ENCODE data around the gene ZMYM4. TPM values are rescaled to one million over a fixed set of nuclear protein-coding genes. Genes with fewer than 3 reads are reported as not detected.
A peak's percentile ranks its signal among the peaks of the same experiment; 100 is the strongest.
"Not testable (repeated sequence)": the region's sequence is repeated elsewhere in the genome, so short reads cannot be mapped to it uniquely, and the experiment has no call there.

The ZMYM4 gene
- total RNA-seq, 4 donors from 2014 or later: 19.7 to 84.9 (median 49.9) TPM

DNA sequence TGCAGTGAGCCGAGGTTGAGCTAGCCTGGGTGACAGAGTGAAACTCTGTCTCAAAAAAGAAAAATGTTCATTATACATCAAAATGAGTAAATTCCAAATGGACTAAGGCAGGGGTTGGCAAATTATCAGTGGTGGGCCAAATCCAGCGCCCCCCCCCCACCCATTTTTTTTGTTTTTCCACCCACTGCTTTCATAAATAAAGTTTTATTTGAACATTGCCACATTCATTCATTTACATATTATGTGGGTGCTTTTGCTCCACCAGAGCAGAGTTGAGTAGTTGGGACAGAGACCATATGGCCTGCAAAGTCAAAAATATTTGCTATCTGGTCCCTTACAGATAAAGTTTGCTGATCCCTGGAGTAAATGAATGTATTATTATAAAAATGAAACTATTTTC is 99.4 kb downstream of the ZMYM4 start:
- H3K27me3 ChIP-seq: no peaks in the 10 kb centered on the region
- no peak overlapping the region for H3K4me3 ChIP-seq
- H3K4me1 ChIP-seq: no peaks in the 10 kb centered on the region
- TF ChIP-seq, protein P1, sequence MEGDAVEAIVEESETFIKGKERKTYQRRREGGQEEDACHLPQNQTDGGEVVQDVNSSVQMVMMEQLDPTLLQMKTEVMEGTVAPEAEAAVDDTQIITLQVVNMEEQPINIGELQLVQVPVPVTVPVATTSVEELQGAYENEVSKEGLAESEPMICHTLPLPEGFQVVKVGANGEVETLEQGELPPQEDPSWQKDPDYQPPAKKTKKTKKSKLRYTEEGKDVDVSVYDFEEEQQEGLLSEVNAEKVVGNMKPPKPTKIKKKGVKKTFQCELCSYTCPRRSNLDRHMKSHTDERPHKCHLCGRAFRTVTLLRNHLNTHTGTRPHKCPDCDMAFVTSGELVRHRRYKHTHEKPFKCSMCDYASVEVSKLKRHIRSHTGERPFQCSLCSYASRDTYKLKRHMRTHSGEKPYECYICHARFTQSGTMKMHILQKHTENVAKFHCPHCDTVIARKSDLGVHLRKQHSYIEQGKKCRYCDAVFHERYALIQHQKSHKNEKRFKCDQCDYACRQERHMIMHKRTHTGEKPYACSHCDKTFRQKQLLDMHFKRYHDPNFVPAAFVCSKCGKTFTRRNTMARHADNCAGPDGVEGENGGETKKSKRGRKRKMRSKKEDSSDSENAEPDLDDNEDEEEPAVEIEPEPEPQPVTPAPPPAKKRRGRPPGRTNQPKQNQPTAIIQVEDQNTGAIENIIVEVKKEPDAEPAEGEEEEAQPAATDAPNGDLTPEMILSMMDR (IDR thresholded peaks at IDR 0.05): no peak
- no peak for TF ChIP-seq POLR2A (IDR thresholded peaks at IDR 0.05)
- intact Hi-C loops (cut with DNase I; ENCODE audit: low total_unique reads): no loop called here
- H3K9me3 ChIP-seq: no peaks in the 10 kb centered on the region
- H3K27ac ChIP-seq: no peak overlapping the region
- no peaks in the 10 kb centered on the region for H3K36me3 ChIP-seq
- DNase-seq: no peak

DNA sequence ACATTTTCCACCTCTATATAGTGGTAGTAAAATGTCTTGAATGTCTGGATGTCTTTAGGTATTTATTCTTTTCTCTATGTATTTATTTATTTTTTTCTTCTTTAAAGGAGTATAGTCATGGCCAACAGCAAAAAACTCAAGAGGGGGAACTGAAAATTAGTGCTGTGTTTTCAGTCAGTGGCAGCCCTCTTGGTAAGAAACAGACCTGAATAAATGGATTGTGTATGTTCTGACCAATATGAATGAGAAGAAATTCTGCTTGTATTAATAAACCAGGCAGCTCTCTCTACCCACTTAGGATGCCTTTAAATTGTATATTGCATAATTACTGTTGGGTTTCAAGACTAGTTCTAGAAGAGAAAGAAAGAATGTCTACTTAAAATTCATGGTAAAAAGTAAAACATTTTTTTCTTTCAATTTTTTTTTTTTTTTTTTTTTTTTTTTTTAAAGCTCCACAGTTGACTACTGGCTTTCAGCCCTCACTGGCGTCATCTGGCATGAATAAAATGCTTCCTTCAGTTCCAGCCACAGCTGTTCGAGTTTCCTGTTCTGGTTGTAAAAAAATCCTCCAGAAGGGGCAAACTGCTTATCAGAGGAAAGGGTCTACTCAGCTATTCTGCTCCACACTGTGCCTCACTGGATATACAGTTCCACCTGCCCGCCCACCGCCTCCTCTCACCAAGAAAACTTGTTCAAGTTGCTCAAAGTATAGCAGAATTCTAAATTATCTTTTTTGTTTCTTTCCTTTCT is 101.6 kb downstream of the ZMYM4 start:
- no peaks in the 10 kb centered on the region for H3K27me3 ChIP-seq
- intact Hi-C loops (cut with DNase I; ENCODE audit: low total_unique reads): no loop called here
- TF ChIP-seq, protein P1 (IDR thresholded peaks at IDR 0.05): no peak
- H3K27ac ChIP-seq: peak overlapping the region; percentile 37 to 62
- DNase-seq: peak; percentile 62 to 68
- H3K4me1 ChIP-seq: no peaks in the 10 kb centered on the region
- H3K4me3 ChIP-seq: no peak overlapping the region
- no peaks in the 10 kb centered on the region for H3K36me3 ChIP-seq
- H3K9me3 ChIP-seq: no peaks in the 10 kb centered on the region

DNA sequence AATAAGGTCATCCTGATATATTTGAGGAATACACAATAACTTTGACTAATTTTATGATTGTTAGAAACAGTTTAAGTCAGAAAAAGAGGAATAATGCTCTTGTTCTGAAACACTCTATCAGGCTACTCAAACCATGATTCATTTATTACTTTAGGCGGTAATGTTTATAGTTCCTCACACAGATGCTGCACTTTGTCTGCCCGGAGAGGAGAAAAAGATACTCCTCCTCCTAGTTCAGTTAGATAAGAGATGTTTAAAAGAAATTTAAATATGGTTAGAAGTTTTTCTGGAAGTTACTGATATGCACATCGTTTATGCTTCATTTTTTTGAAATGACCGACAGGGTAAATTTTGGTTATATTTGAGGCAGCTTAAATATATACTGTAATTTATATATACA is 103.0 kb downstream of the ZMYM4 start:
- Histone ChIP-seq H3K9me3 (no peaks in the 10 kb centered on the region), H3K4me3 (no peak overlapping the region), H3K27me3 (no peaks in the 10 kb centered on the region), H3K4me1 (no peaks in the 10 kb centered on the region), H3K36me3 (no peaks in the 10 kb centered on the region), H3K27ac (no peak overlapping the region)
- no peak for DNase-seq
- intact Hi-C loops (cut with DNase I; ENCODE audit: low total_unique reads): no loop called here
- TF ChIP-seq, protein P1 (IDR thresholded peaks at IDR 0.05): no peak
- no peak for TF ChIP-seq POLR2A (IDR thresholded peaks at IDR 0.05)

DNA sequence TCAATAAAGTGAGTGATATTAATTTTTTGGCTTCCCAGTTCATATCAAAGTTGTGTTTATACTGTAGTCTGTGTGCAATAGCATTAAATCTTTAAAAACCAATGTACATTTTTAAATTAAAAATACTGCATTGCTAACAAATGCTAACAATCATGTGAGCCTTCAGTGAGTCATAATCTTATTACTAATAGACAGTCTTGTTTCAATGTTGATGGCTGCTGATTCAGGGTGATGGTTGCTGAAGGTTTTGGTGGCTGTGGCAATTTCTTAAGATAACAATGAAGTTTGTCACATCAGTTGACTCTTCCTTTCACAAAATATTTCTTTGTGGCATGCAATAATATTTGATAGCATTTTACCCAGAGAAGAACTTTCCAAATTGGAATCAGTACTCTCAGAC is 109.0 kb downstream of the ZMYM4 start:
- H3K9me3 ChIP-seq: no peaks in the 10 kb centered on the region
- intact Hi-C loops (cut with DNase I; ENCODE audit: low total_unique reads): no loop called here
- DNase-seq: no peak
- H3K4me3 ChIP-seq: no peak overlapping the region
- no peak overlapping the region for H3K27ac ChIP-seq
- no peak for TF ChIP-seq POLR2A (IDR thresholded peaks at IDR 0.05)
- TF ChIP-seq, protein P1 (IDR thresholded peaks at IDR 0.05): no peak
- H3K27me3 ChIP-seq: no peaks in the 10 kb centered on the region
- no peaks in the 10 kb centered on the region for H3K4me1 ChIP-seq
- no peaks in the 10 kb centered on the region for H3K36me3 ChIP-seq

DNA sequence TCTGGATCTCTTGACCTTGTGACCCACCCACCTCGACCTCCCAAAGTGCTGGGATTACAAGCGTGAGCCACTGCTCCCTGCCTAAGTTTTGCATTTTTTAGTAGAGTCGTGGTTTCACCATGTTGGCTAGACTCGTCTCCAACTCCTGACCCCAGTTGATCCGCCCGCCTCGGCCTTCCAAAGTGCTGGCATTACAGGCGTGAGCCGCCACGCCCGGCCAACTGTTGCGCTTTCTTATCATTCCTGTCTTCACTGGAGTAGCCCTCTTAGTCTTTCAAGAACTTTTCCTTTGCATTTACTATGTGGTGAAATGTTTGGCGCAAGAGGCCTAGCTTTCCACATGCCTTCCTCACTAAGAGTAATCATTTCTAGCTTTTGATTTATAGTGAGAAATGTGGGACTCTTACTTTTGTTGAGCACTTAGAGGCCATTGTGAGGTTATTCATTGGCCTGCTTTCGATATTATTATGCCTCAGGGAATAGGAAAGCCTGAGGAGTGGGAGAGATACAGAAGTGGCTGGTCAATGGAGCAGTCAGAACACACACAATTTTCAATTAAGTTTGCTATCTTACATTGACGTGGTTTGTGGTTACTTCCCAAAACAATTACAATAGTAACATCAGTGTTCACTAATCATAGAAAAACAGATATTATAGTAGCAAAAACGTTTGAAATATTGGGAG is 111.0 kb downstream of the ZMYM4 start:
- no peaks in the 10 kb centered on the region for H3K9me3 ChIP-seq
- no peaks in the 10 kb centered on the region for H3K36me3 ChIP-seq
- intact Hi-C loops (cut with DNase I; ENCODE audit: low total_unique reads): no loop called here
- TF ChIP-seq, protein P1 (IDR thresholded peaks at IDR 0.05): no peak
- TF ChIP-seq POLR2A (IDR thresholded peaks at IDR 0.05): no peak
- H3K27me3 ChIP-seq: no peaks in the 10 kb centered on the region
- no peak overlapping the region for H3K4me3 ChIP-seq
- H3K27ac ChIP-seq: no peak overlapping the region
- H3K4me1 ChIP-seq: no peaks in the 10 kb centered on the region
- DNase-seq: no peak

DNA sequence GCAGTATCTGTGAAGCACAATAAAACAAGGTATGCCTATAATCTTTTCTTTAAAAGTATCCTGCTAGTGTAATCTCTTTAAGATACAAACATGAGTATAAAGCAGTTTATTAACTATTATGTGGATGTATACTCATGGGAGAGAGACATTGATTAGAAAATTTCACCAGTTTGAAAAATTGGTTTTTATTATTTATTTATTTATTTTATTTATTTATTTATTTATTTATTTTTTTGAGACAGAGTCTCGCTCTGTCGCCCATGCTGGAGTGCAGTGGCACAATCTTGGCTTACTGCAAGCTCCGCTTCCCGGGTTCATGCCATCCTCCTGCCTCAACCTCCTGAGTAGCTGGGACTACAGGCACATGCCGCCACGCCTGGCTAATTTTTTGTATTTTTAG is 111.6 kb downstream of the ZMYM4 start:
- H3K27me3 ChIP-seq; H3K4me3 ChIP-seq; H3K4me1 ChIP-seq; H3K36me3 ChIP-seq; intact Hi-C loops (cut with DNase I; ENCODE audit: low total_unique reads); H3K27ac ChIP-seq; DNase-seq; H3K9me3 ChIP-seq: not testable (repeated sequence)
